ENCODE measurements around the gene KANK3. TPM values are rescaled to one million over a fixed set of nuclear protein-coding genes. Genes with fewer than 3 reads are reported as not detected.

The KANK3 gene
- total RNA-seq, 4 donors from 2014 or later: 3.2 to 10.5 (median 4.1) TPM

GRCh38 chr19:8324186-8325050, 18.6 kb downstream of the KANK3 start:
- no peak overlapping the region for H3K27ac ChIP-seq
- WGBS, 2 donors (ENCODE audit: low coverage in 1 of 2): 78% methylated on average over 17 of the region's 17 CpGs; no CpG with 5 or more reads in 1 of the 2 donors
- in situ Hi-C loops (cut with MboI; ENCODE audit: low pct_ligation_motif_present in 1 of 4, low pct_unique_long_range_greater_than_20kb in 1 of 4, low sequenced_read_pairs in 3 of 4) (loop anchor here in 1 of 4 donors (5.0 kb wide), 1 partner anchor 57 kb away; no protein-coding TSS in a partner anchor), intact Hi-C loops (cut with DNase I; ENCODE audit: low total_unique reads) (no loop called here)
- TF ChIP-seq EP300 (IDR thresholded peaks at IDR 0.05; ENCODE audit: low read depth) (no peak), POLR2AphosphoS5 (IDR thresholded peaks at IDR 0.05) (peak in 1 of 3 donors; percentile 27), POLR2A (IDR thresholded peaks at IDR 0.05) (no peak)
- TF ChIP-seq, protein P1, sequence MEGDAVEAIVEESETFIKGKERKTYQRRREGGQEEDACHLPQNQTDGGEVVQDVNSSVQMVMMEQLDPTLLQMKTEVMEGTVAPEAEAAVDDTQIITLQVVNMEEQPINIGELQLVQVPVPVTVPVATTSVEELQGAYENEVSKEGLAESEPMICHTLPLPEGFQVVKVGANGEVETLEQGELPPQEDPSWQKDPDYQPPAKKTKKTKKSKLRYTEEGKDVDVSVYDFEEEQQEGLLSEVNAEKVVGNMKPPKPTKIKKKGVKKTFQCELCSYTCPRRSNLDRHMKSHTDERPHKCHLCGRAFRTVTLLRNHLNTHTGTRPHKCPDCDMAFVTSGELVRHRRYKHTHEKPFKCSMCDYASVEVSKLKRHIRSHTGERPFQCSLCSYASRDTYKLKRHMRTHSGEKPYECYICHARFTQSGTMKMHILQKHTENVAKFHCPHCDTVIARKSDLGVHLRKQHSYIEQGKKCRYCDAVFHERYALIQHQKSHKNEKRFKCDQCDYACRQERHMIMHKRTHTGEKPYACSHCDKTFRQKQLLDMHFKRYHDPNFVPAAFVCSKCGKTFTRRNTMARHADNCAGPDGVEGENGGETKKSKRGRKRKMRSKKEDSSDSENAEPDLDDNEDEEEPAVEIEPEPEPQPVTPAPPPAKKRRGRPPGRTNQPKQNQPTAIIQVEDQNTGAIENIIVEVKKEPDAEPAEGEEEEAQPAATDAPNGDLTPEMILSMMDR (IDR thresholded peaks at IDR 0.05): no peak
- H3K9me3 ChIP-seq: no peaks in the 10 kb centered on the region
- H3K4me3 ChIP-seq: no peak overlapping the region
- DNase-seq: no peak
- H3K4me1 ChIP-seq: peaks cover 20 to 29% (median 24%) of the 10 kb centered on the region in 4 donors
- H3K36me3 ChIP-seq: no peaks in the 10 kb centered on the region
- H3K27me3 ChIP-seq: peaks cover 7% of the 10 kb centered on the region

DNA sequence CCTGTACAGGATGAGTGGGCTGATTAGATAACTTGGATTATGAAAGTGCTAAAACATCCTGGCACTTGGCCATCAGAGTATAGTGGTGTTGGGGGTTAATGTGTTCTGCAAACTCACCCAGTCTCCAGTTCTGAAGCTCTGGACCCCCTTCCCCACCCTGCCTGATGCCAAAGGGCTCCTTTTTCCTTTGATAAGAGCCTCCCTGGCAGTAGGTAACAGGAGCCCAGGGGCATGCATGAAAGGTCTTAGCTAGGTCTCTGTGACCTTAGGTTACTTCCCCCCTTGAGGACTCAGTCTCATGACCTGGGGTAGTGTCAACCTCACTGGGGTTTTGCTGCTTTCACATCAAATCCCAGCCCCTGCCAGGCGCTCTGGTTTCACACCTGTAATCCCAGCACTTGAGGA, 19.3 kb downstream of the KANK3 start:
- in situ Hi-C loops (cut with MboI; ENCODE audit: low pct_ligation_motif_present in 1 of 4, low pct_unique_long_range_greater_than_20kb in 1 of 4, low sequenced_read_pairs in 3 of 4): loop anchor here in 1 of 4 donors (5.0 kb wide), 1 partner anchor 56 kb away; no protein-coding TSS in a partner anchor
- Histone ChIP-seq H3K4me1 (peaks cover 20 to 29% (median 24%) of the 10 kb centered on the region in 4 donors), H3K27me3 (peaks cover 7% of the 10 kb centered on the region), H3K27ac (no peak overlapping the region), H3K36me3 (no peaks in the 10 kb centered on the region), H3K9me3 (no peaks in the 10 kb centered on the region), H3K4me3 (no peak overlapping the region)
- intact Hi-C loops (cut with DNase I; ENCODE audit: low total_unique reads): no loop called here
- no peak for TF ChIP-seq POLR2A (IDR thresholded peaks at IDR 0.05)
- no peak for TF ChIP-seq POLR2AphosphoS5 (IDR thresholded peaks at IDR 0.05)
- TF ChIP-seq, protein P1 (IDR thresholded peaks at IDR 0.05): no peak
- 73% methylated on average over 1 of the region's 1 CpG; no CpG with 5 or more reads in 1 of the 2 donors for WGBS, 2 donors (ENCODE audit: low coverage in 1 of 2)
- DNase-seq: no peak

GRCh38 chr19:8322638-8322997, 20.4 kb downstream of the KANK3 start:
- WGBS, 2 donors (ENCODE audit: low coverage in 1 of 2): 53% methylated on average over 6 of the region's 7 CpGs; no CpG with 5 or more reads in 1 of the 2 donors
- peaks cover 3% of the 10 kb centered on the region for H3K27me3 ChIP-seq

More at GRCh38 chr19:8322638-8322997, 20.4 kb downstream of the KANK3 start:
- H3K4me1 ChIP-seq: peaks cover 20 to 29% (median 24%) of the 10 kb centered on the region in 4 donors
- DNase-seq: no peak
- H3K4me3 ChIP-seq: peak overlapping the region in 3 of 4 donors; percentile 76 to 88 (median 86)
- in situ Hi-C loops (cut with MboI; ENCODE audit: low pct_ligation_motif_present in 1 of 4, low pct_unique_long_range_greater_than_20kb in 1 of 4, low sequenced_read_pairs in 3 of 4): loop anchor here in 1 of 4 donors (5.0 kb wide), 1 partner anchor 55 kb away; no protein-coding TSS in a partner anchor
- TF ChIP-seq POLR2A (IDR thresholded peaks at IDR 0.05): no peak
- no peak for TF ChIP-seq POLR2AphosphoS5 (IDR thresholded peaks at IDR 0.05)
- TF ChIP-seq EP300 (IDR thresholded peaks at IDR 0.05; ENCODE audit: low read depth): no peak
- TF ChIP-seq, protein P1 (IDR thresholded peaks at IDR 0.05): no peak
- intact Hi-C loops (cut with DNase I; ENCODE audit: low total_unique reads): no loop called here
- no peaks in the 10 kb centered on the region for H3K9me3 ChIP-seq
- H3K36me3 ChIP-seq: no peaks in the 10 kb centered on the region
- peak overlapping the region; percentile 90 to 96 (median 94) for H3K27ac ChIP-seq

Measured in transverse colon (tissue), 4 donors.